ENCODE results near the gene DCTN3.
A peak's percentile ranks its signal among the peaks of the same experiment; 100 is the strongest.

Gene DCTN3

DNA sequence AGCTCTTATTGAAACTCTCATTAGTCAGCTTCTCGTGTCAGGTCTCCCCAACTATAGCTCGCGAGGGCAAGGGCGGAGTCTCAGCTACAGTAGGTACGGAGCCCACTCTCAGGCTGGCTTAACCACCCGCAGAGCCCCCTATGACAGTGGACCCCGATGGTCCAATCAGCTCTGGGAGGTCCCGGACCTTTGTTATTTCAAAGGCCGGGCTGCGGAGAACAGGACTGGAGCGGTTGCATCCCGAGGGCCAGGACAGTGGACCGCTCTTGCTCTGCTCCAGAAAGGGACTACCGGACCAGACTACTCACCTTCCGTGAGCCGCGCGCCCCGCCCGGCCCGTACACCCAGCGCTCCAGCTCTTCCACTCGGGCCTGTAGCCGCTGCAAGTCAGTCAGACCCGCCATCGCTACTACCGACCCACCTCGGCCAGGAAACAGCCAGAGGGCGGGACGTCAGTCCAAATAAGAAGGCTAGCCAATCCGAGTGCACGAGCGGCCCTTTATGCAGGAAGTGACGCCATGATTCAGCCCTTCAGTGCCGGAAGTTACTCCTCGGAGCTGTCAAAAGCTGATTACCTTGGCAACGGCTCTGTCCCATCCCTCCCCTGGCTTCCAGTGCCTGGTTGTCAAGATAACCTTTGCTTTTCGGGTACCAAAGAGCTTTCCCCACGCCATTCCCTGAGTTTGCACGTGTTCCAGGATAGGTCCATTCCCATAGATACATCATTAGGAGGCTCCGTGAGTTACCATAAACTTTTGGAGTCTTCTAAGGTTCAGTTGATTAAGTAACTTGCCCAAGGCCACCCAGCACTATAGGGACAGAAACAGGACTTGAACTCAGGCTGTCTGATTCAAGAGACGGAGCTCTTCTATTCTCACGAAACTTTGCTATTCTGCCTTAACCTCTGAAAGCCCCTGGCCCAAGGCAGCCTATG, at the start of gene DCTN3:
Gene DCTN3 (minus strand): TSS at position 435 of the 934 bp plus-strand sequence. CDS start 31 bp downstream, at position 404.
- DNase-seq = peak; percentile 93

DNA sequence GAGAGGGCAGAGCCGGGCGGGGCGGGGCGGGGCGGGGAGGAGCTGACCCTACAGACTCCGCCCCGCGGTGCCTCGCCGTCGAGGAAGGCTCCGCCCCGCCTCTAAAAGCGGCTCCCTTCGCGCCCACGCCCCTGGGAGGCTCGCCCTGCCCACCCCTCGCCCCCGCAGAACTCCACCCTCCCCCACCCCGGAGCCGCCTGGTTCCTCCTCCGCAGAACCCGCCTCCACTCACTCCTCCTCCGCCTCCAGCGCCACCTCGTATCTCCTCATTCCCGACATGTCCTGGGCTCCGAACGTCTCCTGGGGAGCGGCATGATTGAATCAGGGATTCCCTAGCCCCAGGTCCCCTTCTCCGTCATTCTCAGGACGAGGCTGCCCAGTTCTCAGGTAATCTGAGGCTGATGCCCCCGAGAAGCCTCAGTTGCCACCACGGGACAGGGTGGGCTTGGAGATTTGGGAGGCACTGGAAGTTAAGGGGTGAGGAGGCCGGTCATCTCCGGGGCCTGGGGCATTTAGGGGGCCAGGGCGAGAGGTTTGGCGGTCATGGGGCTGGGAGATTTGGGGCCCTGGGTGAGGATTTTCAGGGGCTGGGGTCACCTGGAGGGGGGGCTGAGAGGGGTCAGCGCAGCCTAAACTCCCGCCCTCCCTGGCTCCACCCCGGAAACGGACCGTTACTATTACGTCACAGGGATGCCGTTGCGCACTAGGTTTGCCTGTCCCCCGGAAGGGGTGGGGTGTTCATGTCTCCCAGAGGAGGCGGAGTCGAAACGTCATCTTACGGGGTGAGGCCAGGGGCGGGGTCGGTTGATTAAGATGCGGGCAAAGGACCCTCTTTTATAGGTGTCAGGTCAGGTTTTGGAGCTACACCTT, 45.3 kb upstream of the DCTN3 start:
- peak; percentile 91 for DNase-seq

- no peak for DNase-seq
Measured at GRCh38 chr9:34665067-34665380, 44.7 kb upstream of the DCTN3 start.

DNA sequence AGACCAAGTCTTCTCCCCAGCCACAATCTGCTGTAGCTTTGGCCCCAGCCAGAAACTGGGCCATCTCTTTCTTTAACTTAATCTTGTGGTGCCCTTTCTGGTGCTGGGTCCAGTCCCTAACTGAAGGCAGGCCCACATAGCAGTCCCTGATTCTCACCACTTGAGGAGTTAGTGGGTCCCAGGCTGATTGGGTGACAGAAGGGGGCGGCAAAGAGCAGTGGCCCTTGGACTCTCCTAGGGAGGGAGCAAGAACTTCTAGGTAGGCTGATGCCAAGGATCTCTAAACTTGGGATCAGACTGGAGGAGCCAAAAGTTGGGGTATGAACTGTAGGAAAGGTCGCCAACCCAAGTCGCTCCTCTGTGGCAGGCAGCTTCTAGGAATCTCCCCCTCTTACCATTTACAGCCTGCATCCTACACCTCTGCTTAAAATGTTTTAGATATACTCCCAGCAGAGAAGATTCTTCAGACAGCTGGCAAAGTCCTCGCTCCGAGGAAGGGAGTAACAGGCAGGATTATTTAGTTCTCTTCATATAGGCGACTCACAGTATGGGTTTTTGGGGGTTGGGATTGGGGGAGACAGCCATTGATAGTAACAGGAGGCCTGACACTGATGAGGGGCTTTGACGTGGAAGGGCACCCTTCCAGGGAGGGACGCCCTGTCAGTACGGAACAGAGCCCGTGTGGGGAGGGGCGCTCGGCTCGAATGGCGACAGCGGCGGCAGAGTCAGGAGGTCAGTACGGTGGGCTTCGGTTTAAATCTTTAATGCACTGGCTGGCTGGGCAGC, 44.2 kb upstream of the DCTN3 start:
- peak; percentile 88 for DNase-seq

DNA sequence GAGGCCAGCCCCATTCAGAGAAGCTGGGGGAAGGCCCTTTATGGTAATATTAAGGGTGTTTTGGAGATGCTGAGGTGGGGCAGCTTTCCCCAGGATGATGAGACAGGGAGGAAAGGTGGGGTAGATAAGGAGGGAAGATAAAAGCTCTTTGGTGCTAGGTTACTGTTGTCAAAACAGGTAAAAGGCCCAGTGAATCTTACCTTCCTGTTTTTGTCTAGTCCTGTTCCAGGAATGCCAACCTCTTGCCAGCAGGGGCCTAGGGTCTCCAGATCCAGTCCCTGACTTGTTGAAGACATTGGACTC, 43.0 kb upstream of the DCTN3 start:
- no peak for DNase-seq

DNA sequence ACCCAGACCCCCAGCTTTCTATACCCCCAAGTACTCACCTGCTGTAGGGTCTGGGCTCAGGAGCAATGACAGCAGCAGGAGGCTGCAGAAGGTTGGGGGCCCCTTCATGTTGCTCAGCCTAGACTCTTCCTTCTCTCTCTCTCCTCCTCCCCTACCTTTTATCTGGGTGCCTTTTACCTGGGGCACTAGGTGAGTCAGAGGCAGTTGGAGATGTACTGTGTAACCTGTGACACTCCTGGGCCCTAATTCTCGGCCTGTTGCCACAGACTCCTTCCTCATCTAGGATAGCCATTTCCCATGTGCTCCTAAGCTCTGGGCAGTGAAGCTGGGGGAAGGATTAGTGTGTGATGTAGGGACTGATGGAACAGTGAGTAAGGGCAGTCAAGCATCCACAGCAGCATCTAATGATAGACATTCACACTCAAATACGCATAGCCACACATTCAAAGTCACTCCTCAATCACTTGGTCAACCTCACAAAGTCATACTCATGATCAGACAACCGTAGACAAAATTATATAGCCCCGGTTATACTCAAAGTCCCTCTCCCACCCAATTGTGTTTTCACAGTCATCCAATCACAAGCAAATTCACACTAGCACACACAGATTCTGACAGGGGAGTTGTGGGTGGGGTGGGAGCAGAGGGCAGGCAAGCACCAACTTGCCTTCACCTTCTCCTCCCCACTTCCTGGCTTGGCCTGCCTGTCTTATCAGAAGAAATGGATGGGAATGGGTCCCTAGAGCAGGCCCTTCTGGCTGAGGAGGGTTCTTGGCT, 42.4 kb upstream of the DCTN3 start, which contains the start of gene CCL27:
Gene CCL27 (minus strand): TSS at position 132 of the 777 bp plus-strand sequence. CDS start 24 bp downstream, at position 108.
- DNase-seq = no peak

DNA sequence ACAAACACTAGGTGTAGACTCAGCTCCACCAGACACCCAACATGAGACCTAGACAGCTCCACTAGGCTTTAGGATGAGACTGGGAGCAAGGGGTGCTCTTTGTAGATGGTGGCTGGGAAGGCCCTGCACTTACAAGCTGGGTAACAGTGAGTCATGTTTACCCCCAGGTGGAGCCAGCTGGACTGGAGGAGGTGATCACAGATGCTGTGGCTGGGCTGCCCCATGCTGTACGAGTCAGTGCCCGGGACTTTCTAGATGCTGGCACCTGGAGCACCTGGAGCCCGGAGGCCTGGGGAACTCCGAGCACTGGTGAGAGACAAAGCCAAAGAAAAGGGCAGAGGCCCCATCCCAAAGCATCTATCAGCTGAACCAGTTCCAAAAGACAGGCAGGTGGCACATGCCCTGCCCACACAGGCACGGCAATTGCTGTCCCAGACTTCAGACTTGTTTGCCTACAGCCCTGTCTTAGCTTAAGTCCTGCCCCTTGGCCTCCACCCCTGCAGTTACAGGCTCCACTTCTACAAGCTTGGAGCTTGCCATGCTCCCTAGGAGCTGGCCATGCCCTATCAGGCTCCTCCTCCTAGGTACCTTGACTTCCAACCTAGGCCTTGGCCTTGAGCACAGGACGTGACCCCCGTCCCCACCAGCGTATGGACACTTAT, 39.4 kb upstream of the DCTN3 start:
- no peak for DNase-seq

- no peak for DNase-seq
Measured at GRCh38 chr9:34658461-34658860, 38.2 kb upstream of the DCTN3 start.

GRCh38 chr9:34656992-34657391, 36.7 kb upstream of the DCTN3 start:
- DNase-seq = no peak

- no peak for DNase-seq
Measured at GRCh38 chr9:34655394-34655793, 35.1 kb upstream of the DCTN3 start.

DNA sequence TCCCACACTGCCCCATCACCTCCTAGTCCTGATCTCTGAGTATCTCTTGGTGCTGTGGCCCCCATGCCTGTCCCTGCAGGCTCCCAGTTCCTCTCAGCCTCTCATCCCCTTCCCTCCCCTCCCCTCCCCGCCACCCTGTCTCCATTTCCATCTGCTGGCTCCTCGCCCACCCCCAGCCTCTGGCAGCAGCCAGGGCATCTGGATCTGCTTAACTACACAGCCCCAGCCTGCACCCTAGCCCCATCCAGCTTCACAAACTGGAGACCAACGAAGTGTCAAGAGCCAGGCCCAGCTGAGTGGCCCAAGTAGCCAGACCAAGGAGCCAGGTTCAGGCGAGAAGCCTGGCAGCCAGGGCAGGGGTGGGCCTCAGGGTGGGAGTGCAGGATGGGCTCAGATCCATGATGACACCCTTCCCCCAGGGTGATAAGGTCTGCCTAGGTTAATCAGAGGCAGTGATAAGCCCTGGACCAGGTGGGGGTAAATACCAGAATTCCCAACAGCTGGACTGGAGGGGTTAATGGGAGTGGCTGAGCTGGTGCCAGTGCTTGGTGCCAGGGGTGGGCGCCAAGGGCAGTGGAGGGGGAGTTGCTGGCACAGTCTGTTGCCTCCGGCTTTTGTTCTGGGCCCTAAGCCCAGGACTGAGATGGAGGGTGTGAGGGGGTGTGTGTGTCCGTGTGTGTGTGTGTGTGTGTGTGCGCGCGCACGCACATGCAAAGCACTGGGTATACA, 34.2 kb upstream of the DCTN3 start:
- DNase-seq = no peak

DNA sequence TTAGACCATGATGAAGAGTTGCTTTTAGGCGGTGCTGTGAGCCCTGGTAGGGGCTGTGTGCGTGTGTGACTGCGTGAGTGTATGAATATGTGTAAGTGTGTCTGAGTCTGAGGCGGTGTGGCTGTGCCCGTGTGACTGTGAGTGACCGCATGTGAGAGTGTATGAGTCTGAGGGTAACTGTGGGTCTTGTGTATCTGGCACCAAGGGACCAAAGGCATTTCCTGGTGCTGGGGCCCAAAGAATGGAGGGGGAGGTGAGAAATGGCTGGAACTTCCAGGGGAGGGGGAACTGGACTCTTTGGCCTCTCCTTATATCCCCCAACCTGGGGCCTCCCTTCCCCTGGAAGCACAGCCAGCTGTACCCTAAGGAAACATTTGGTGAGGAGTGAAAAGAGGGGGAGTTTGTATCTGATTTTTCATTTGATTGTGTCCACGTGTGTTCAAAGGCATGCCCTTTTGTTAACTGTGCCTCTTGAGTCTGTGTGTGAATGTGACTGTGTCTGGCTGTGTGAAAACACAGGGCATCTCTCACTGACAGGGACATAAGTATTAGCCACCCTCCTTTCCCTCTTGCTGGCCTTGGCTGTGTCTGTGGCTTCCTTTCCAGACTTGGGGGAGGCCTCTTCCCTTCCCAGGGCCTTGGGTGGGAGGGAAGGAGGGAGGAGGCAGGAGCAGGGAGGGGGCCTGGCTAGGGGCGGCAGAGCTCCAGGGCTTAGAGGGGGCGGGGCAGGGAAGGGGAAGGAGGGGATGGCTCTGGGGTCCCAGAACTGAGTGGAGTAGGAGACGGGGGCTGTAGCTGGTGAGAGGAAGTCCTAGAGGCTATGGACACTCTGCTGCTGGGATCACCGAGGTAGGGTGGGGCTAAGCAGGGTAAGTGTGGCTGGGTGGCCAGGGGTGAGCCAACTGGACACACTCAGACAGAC, 33.1 kb upstream of the DCTN3 start:
- no peak for DNase-seq

GRCh38 chr9:34652602-34653000, 32.3 kb upstream of the DCTN3 start:
- no peak for DNase-seq

- peak; percentile 80 for DNase-seq
Measured at GRCh38 chr9:34651876-34652601, 31.7 kb upstream of the DCTN3 start, which contains the start of gene IL11RA. Gene IL11RA, plus strand, starts transcription at chr9:34652185. Its CDS starts 3,033 bp downstream, at chr9:34655218.

GRCh38 chr9:34651321-34651720, 31.0 kb upstream of the DCTN3 start:
- DNase-seq = no peak

- DNase-seq = no peak
Measured at GRCh38 chr9:34650816-34651215, 30.5 kb upstream of the DCTN3 start.

DNA sequence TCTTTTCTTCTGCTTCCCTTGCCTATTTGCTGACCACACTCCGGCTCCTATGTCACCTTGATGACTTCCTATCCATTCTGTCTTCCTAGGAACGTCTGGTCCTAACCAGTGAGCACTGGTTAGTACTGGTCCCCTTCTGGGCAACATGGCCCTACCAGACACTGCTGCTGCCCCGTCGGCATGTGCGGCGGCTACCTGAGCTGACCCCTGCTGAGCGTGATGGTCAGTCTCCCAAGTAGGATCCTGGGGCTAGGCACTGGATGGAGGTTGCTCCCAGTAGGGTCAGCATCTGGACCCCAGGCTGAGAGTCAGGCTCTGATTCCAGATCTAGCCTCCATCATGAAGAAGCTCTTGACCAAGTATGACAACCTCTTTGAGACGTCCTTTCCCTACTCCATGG, 28.4 kb upstream of the DCTN3 start:
- no peak for DNase-seq

- DNase-seq = no peak
Measured at GRCh38 chr9:34647651-34648050, 27.4 kb upstream of the DCTN3 start.

GRCh38 chr9:34647084-34647403, 26.7 kb upstream of the DCTN3 start:
- DNase-seq = no peak
